Dedifferentiated amniotic fluid mesenchymal stem cell (primary cell): ENCODE measurements around the gene UTF1.

Source experiments
- DNase-seq: peaks from one replicate; pipeline ENCODE4 v3.0.0-alpha.2; 2016; ENCODE audit errors: extremely low spot score

Gene UTF1

GRCh38 chr10:133278577-133279265 is 48.7 kb downstream of the UTF1 start:
- DNase-seq = no peak

GRCh38 chr10:133279326-133280226 is 49.6 kb downstream of the UTF1 start:
- no peak for DNase-seq

GRCh38 chr10:133280391-133281059 is 50.5 kb downstream of the UTF1 start:
- no peak for DNase-seq

- no peak for DNase-seq
Measured at GRCh38 chr10:133281084-133281483, 51.1 kb downstream of the UTF1 start.
